ENCODE measurements around the gene ERN1. TPM values are rescaled to one million over a fixed set of nuclear protein-coding genes. Genes with fewer than 3 reads are reported as not detected.

ERN1 gene
- total RNA-seq, 1 donor from 2014 or later: 52.6 TPM

- no peak for DNase-seq
- ATAC-seq: no peak
- peak overlapping the region; percentile 69 for H3K27ac ChIP-seq
- peaks cover 18% of the 10 kb centered on the region for H3K36me3 ChIP-seq
- no peak for TF ChIP-seq CTCF (IDR thresholded peaks at IDR 0.05)
- H3K4me3 ChIP-seq: no peak overlapping the region
- peaks cover 50% of the 10 kb centered on the region for H3K4me1 ChIP-seq
- intact Hi-C loops (cut with DNase I): no loop called here
- no peaks in the 10 kb centered on the region for H3K27me3 ChIP-seq
- H3K9me3 ChIP-seq: no peaks in the 10 kb centered on the region
Observed at GRCh38 chr17:64156670-64157069, 26.7 kb upstream of the ERN1 start.

- H3K36me3 ChIP-seq: peaks cover 16% of the 10 kb centered on the region
- no peaks in the 10 kb centered on the region for H3K9me3 ChIP-seq
- no peak for TF ChIP-seq CTCF (IDR thresholded peaks at IDR 0.05)
- H3K27me3 ChIP-seq: no peaks in the 10 kb centered on the region
- ATAC-seq (peak; percentile 81), DNase-seq (no peak)
- intact Hi-C loops (cut with DNase I): no loop called here
- peak overlapping the region; percentile 69 for H3K27ac ChIP-seq
- peaks cover 51% of the 10 kb centered on the region for H3K4me1 ChIP-seq
- no peak overlapping the region for H3K4me3 ChIP-seq
Observed at GRCh38 chr17:64155751-64156544, 26.0 kb upstream of the ERN1 start.

GRCh38 chr17:64155129-64155528 is 25.2 kb upstream of the ERN1 start:
- no peaks in the 10 kb centered on the region for H3K27me3 ChIP-seq
- no peak overlapping the region for H3K4me3 ChIP-seq
- DNase-seq: no peak
- TF ChIP-seq CTCF (IDR thresholded peaks at IDR 0.05): no peak
- no peak for ATAC-seq
- intact Hi-C loops (cut with DNase I): no loop called here
- H3K4me1 ChIP-seq: peaks cover 59% of the 10 kb centered on the region
- peak overlapping the region; percentile 69 for H3K27ac ChIP-seq
- no peaks in the 10 kb centered on the region for H3K9me3 ChIP-seq
- peaks cover 13% of the 10 kb centered on the region for H3K36me3 ChIP-seq

- H3K27ac ChIP-seq: peak overlapping the region; percentile 8
- no peak overlapping the region for H3K4me3 ChIP-seq
- H3K27me3 ChIP-seq: no peaks in the 10 kb centered on the region
- H3K36me3 ChIP-seq: peaks cover 13% of the 10 kb centered on the region
- TF ChIP-seq CTCF (IDR thresholded peaks at IDR 0.05): no peak
- DNase-seq (no peak), ATAC-seq (no peak)
- peaks cover 61% of the 10 kb centered on the region for H3K4me1 ChIP-seq
- H3K9me3 ChIP-seq: no peaks in the 10 kb centered on the region
- intact Hi-C loops (cut with DNase I): no loop called here
Observed at GRCh38 chr17:64154717-64155116, 24.8 kb upstream of the ERN1 start.

- H3K27ac ChIP-seq: peak overlapping the region; percentile 8
- H3K4me3 ChIP-seq: no peak overlapping the region
- intact Hi-C loops (cut with DNase I): no loop called here
- no peak for ATAC-seq
- peaks cover 16% of the 10 kb centered on the region for H3K36me3 ChIP-seq
- H3K27me3 ChIP-seq: no peaks in the 10 kb centered on the region
- peaks cover 61% of the 10 kb centered on the region for H3K4me1 ChIP-seq
- H3K9me3 ChIP-seq: no peaks in the 10 kb centered on the region
- DNase-seq: no peak
- no peak for TF ChIP-seq CTCF (IDR thresholded peaks at IDR 0.05)
Observed at GRCh38 chr17:64154313-64154695, 24.4 kb upstream of the ERN1 start.

Measured in upper lobe of right lung (tissue), 1 donor.